LNCAP (cell line): ENCODE measurements around the gene GTPBP6.

ENCODE experiments used
- TF ChIP-seq, protein P1 (sequence below): fragments of 450-650 bp; IDR thresholded peaks from 2 replicates; pipeline ENCODE4 v1.5.1; 2017; ENCODE audit warnings: mild to moderate bottlenecking

Gene GTPBP6

DNA sequence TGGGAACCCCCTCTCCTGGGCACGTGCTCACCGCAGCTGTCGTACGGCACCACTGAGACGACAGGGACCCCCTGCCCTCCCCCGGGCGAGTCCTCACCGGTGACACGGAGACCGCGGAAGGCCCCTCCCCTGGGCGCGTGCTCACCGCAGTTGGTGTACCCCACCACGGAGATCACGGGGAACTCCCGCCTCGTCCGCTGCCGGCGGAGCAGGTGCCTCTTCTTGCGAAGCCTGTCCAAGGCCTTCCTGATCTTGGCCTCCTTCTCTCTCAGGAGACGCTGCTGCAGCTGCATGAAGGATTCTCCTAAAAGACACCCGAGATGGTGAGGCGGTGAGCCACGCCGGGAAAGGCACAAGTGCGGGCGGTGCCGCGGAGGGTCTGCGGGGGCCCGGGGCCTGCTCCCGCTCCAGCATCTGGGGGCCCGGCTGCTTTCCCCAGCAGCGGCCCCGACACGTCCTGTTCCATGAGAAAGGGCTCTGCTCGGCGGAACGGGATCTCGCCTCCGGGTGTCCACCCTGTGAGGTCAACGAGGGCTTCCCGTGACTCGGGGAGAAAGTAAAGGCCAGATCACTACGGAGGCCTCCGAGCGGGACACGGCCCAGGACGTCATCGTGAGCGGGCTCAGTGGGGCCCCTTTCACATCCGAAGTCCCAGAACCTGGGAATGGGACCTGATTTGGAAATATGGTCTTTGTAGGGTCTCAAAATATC lies 5.8 kb downstream of the GTPBP6 start:
- TF ChIP-seq, protein P1, sequence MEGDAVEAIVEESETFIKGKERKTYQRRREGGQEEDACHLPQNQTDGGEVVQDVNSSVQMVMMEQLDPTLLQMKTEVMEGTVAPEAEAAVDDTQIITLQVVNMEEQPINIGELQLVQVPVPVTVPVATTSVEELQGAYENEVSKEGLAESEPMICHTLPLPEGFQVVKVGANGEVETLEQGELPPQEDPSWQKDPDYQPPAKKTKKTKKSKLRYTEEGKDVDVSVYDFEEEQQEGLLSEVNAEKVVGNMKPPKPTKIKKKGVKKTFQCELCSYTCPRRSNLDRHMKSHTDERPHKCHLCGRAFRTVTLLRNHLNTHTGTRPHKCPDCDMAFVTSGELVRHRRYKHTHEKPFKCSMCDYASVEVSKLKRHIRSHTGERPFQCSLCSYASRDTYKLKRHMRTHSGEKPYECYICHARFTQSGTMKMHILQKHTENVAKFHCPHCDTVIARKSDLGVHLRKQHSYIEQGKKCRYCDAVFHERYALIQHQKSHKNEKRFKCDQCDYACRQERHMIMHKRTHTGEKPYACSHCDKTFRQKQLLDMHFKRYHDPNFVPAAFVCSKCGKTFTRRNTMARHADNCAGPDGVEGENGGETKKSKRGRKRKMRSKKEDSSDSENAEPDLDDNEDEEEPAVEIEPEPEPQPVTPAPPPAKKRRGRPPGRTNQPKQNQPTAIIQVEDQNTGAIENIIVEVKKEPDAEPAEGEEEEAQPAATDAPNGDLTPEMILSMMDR = no peak

DNA sequence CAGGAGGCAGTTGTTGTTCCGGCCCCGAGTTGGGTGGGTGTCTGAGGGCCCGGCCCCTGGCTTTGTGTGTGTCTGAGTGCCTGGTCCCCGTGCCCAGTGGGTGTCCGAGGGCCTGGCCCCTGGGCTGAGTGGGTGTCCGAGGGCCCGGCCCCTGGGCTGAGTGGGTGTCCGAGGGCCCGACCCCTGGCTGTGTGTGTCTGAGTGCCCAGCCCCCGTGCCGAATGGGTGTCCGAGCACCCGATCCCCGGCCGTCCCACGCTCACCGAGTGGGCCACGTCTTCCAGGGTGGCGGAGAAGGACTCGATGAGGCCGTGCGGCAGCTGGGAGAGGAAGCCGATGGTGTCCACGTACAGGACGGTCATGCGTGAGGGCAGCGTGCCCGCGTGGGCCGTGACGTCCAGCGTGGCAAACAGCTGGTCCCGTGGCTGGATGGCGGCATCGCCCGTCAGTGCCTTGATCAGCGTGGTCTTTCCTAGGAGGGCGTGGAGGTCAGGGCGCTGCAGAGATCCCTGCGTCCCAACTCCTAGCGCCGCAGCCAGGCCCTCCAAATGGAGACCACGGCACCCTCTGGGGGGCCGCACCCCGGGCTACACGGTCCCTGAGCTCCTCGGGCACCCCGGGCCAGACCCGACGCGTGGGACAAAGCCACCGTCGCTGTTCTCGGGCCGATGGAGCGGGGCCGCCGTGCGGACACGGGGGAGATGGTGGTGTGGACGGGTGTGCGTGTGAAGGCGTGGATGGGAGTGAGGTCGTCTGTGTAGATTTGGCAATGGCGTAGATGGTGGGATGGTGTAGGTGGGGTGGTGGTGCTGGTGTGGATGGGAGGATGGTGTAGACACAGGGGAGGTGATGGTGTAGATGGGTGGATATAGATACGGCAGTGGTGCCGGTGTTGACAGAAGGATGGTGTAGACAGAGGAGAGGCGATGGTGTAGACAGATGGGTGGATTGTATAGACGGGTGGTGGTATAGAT lies 7.2 kb downstream of the GTPBP6 start:
- TF ChIP-seq, protein P1 = no peak

DNA sequence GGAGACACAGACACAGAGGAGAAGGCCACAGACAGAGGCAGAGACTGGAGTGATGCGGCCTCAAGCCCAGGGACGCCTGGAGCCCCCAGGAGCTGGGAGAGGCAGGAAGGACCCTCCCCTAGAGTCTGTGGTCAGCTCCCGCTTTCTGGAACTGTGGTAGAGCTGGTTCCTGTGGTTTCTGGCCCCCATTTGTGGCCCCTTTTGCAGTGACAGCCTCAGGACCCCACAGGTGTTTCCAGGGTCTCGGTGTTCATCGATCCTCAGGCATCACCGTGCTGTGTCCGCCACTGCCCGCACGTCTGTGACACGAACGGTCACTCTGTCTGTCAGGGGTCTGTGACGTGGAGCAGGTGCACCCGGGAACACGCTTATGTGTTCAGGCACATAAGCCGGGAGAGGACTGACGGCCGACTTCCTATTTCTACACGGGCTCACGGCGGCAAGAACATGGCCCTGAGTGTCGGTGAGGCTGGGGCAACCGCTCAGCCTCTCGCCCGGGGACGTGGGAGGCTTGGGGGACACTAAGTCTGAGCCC lies 7.9 kb downstream of the GTPBP6 start:
- TF ChIP-seq, protein P1 = no peak

DNA sequence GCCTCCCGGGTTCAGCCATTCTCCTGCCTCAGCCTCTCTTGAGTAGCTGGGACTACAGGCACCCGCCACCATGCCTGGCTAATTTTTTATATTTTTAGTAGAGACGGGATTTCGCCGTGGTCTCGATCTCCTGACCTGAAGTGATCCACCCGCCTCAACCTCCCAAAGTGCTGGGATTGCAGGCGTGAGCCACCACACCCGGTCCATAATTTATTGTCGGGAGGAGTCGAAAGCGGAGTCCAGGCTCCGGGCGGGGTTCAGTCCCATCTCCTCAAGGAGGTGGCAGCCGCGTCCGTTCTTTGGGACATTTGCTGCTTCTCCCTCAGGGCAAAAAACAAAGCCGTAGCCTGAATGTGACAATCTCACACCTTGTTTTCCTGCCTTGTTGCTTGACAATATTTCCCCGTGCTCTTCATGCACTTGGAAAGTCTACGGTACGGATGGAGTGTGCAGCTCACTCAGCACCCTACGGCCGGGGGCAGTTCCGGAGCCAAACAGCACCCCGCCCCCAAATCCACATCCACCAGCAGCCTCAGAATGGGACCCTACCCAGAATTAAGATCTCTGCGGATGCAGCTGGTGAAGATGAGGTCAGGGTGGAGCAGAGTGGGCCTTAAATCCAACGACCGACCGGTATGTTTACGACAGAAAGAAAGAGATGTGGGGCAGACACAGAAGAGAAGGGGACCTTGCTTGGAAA lies 9.6 kb downstream of the GTPBP6 start:
- TF ChIP-seq, protein P1 = no peak

DNA sequence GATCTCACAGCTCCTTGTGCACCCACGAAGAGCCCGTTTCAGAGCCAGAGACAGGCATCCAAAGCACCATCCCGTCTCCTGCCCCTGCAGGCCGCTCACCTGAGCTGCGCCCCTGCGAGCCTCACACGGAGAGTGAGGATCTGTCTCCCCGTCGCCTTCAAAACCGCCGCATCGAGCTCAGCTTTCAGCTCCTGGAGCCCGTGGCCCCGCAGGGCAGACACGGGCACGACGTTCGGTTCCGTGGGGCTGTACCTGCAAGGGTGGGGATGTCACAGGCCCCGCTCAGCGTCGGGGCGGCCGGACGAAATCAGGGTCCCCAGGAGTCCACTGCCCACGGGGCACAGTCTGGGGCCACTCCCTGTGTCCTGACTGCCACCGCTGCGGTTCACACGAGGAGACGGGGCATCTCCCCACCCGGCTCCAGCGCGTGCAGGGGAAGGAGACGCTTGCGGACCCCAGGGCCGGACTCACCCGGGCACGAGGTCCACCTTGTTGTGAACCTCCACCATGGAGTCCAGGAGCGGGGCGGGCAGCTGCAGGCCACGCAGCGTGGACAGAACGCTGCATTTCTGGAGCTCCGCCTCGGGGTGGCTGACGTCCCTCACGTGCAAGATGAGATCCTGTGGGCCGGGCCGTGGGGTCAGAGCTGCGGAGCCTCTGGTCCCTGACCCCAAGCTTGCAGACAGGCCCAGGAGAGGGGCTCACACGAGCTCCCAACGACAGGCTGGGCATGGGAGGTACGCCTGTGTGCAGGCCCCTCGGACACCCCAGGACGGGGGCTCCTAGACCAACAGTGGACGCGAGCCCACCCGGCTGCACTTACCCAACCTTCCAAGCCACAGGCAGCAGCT lies 11.1 kb downstream of the GTPBP6 start:
- TF ChIP-seq, protein P1 = no peak

DNA sequence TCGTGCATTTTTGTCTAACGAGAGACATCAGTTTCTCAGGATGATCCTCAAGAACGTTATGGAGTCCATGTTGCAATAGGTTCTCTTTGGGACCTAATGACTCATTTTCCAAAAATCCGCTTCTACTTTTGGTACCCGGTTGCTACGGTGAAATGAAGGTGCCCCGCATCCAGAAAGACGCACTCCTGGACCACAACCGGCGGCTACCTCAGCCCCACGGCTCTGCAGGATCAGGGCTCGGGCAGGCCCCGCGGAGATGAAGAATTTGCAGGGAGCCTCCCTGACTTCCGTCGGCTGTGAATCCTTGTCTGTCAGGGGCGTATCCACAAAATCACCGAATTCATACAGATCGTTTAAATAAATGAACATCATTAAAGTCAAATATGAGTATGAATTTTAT lies 15.6 kb downstream of the GTPBP6 start:
- TF ChIP-seq, protein P1 = no peak
